Activated CD8-positive, alpha-beta memory T cell treated with anti-CD3 and anti-CD28 coated beads for 36 hours (primary cell): ENCODE data around the gene LTO1. TPM values are rescaled to one million over a fixed set of nuclear protein-coding genes. Genes with fewer than 3 reads are reported as not detected.

Source experiments
- CTCF ChIA-PET: fragments of 350-600 bp; sonication (Branson Sonifier 250); formaldehyde crosslinking; loops from one replicate; lab custom pipeline; 2021; ENCODE audit warnings: antibody characterized with exemption; lab: Charles Lee
- POLR2A ChIA-PET: fragments of 350-600 bp; sonication (Branson Sonifier 250); formaldehyde crosslinking; loops from one replicate; lab custom pipeline; 2021; ENCODE audit warnings: antibody characterized with exemption; lab: Charles Lee
- total RNA-seq, 2 experiments: library from RNA; stranded (reverse); gene quantifications; one replicate each; pipeline ENCODE4 v1.2.3, GENCODE V29; 2021

LTO1 gene
- total RNA-seq, 2 experiments from 2014 or later, result 23.6 to 24.8 TPM

DNA sequence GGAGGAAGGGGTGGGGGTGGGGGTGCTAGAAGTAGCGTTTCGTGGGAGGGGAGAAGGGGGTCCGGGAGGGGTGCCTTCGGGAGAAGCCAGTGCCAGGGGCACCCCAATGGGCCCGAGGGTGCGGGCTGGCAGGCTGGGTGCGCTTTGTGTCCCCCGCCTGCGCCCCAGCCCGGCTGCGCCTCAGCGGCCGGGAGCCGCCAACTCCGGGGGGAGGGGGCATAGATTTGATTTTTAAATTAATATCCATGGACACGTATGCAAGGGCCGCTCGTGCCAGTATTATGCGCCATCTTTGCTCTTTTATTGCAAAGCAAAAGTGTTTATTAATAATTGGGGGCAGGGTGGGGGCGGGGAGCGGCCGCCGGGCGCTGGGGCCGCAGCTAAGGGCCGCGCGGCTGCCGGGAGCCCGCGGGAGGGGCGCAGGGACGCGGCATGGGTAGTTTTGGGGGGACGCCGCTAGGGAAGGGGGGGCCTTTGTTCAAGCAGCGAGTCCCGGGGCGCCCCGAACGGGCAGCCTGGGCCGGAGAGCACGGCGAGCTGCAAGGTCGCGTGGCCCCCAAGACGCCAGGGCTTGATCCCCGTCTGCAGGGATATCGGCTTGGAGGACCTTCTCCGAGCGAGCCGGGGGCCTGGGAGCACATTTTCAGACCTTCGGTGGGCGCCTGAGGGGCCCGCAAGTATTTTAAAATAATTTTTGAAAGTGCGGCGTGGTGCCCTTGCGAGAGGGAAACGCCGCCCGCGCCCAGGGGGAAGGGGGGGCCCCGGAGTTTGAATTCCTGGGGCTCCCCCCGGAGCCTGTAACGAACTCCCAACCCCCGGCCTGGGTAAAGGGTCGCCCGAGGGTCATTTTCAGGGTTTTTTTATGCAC is 33.2 kb downstream of the LTO1 start:
- ChIA-PET POLR2A (no interaction called here), CTCF (interaction anchor here (2.6 to 6.3 kb wide), 2 partner anchors 349 to 541 kb away, joined by 14 to 45 read pairs; no protein-coding TSS in a partner anchor)

DNA sequence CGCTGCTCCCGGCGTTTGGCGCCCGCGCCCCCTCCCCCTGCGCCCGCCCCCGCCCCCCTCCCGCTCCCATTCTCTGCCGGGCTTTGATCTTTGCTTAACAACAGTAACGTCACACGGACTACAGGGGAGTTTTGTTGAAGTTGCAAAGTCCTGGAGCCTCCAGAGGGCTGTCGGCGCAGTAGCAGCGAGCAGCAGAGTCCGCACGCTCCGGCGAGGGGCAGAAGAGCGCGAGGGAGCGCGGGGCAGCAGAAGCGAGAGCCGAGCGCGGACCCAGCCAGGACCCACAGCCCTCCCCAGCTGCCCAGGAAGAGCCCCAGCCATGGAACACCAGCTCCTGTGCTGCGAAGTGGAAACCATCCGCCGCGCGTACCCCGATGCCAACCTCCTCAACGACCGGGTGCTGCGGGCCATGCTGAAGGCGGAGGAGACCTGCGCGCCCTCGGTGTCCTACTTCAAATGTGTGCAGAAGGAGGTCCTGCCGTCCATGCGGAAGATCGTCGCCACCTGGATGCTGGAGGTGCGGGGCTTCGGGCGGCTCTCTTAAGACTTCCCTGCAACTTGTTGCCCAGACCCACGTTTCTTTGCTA is 34.1 kb downstream of the LTO1 start, which contains the start of gene CCND1:
TSS of gene CCND1 (plus strand) at position 162 of the 587 bp plus-strand sequence. CDS start at position 320, 158 bp downstream.
- ChIA-PET CTCF (interaction anchor here (6.3 kb wide), 1 partner anchor 541 kb away, joined by 45 read pairs; no protein-coding TSS in a partner anchor), POLR2A (no interaction called here)

DNA sequence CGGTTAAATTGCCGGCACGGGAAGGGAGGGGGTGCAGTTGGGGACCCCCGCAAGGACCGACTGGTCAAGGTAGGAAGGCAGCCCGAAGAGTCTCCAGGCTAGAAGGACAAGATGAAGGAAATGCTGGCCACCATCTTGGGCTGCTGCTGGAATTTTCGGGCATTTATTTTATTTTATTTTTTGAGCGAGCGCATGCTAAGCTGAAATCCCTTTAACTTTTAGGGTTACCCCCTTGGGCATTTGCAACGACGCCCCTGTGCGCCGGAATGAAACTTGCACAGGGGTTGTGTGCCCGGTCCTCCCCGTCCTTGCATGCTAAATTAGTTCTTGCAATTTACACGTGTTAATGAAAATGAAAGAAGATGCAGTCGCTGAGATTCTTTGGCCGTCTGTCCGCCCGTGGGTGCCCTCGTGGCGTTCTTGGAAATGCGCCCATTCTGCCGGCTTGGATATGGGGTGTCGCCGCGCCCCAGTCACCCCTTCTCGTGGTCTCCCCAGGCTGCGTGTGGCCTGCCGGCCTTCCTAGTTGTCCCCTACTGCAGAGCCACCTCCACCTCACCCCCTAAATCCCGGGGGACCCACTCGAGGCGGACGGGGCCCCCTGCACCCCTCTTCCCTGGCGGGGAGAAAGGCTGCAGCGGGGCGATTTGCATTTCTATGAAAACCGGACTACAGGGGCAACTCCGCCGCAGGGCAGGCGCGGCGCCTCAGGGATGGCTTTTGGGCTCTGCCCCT is 34.7 kb downstream of the LTO1 start:
- CTCF ChIA-PET, result interaction anchor here (1.9 to 6.3 kb wide), 2 partner anchors 348 to 540 kb away, joined by 4 to 45 read pairs; no protein-coding TSS in a partner anchor
- POLR2A ChIA-PET, result no interaction called here

DNA sequence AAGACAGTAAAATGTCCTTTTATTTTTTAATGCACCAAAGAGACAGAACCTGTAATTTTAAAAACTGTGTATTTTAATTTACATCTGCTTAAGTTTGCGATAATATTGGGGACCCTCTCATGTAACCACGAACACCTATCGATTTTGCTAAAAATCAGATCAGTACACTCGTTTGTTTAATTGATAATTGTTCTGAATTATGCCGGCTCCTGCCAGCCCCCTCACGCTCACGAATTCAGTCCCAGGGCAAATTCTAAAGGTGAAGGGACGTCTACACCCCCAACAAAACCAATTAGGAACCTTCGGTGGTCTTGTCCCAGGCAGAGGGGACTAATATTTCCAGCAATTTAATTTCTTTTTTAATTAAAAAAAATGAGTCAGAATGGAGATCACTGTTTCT is 35.3 kb downstream of the LTO1 start:
- POLR2A ChIA-PET, result interaction anchor here (0.6 kb wide), 2 partner anchors 35 to 67 kb away, joined by 3 to 4 read pairs; no protein-coding TSS in a partner anchor
- CTCF ChIA-PET, result interaction anchor here (0.9 to 6.3 kb wide), 3 partner anchors 30 to 539 kb away, joined by 3 to 45 read pairs (median 4); no protein-coding TSS in a partner anchor

DNA sequence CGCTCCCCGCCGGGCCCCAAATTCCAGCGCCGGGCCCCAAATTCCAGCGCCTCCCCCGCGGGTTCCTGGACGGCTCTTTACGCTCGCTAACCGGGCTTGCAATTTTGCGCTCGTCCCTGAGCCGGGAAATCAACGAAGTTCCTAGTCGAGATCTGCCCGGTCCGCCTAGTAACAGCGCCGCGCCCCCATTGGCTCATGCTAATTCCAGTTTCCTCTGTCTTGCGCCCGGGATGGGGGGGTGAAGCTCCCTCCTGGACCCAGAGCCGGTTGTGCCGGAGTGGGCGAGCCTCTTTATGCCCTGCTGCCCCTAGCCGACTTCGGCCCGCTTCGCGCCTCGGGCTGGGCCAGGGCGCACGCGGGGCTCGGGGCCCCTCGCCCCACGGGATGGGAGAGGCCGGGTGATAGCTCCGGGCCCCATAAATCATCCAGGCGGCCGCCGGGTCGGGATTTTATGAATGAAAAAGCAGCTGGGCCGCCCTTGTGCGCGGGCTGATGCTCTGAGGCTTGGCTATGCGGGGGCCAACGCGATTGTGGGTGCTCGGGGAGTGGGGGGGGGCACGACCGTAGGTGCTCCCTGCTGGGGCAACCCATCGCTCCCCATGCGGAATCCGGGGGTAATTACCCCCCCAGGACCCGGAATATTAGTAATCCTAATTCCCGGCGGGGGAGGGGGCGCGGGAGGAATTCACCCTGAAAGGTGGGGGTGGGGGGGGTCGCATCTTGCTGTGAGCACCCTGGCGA is 36.0 kb downstream of the LTO1 start:
- ChIA-PET CTCF (interaction anchor here (0.9 to 6.3 kb wide), 3 partner anchors 31 to 539 kb away, joined by 3 to 45 read pairs (median 4); no protein-coding TSS in a partner anchor), POLR2A (interaction anchor here (0.6 kb wide), 2 partner anchors 35 to 66 kb away, joined by 3 to 4 read pairs; no protein-coding TSS in a partner anchor)

DNA sequence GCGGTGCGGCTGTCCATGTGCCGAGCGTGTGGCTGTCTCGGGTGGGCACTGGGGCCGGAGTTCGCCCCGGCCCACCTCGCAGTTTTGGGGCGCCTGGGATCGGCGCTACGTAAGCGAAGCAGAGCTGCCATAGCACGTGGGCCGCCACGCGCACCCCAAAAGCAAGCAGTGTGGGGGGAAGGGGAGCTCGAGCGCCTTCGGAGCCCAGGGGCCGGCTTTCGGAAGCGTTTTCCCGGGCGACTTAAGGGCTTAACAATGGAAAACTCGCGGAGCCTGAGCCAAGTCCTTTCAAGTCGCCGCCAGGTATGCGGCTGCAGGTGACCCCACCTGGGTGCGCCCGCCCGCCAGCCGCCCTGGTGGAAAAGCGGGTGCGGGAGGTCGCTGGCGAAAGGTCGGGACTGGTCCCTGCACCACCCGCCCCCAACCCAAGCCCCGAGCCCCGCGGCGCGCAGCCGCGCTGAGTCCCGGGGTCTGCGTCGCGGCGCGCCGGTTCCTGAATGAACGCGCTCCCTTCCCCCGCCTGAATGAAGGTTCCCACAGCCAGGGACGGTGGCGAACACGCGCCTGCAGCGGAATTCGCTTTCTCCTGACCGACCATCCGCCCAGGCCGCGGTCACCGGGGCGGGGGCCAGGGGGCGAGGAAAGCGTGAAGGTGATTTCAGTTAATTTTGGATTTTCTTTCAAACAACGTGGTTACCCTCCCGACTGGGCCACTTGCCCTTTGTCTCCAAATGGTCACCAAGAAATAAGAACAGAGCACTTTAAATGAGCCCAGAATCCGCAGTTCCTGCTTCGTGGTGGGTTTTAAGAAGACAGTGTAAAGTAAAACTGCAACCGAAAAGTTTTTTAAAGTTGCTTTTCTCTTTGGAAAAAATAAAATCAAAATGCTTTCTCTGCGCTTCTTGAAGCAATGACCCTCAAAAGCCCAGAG is 36.9 kb downstream of the LTO1 start:
- CTCF ChIA-PET, result no interaction called here
- POLR2A ChIA-PET, result interaction anchor here (0.7 kb wide), 1 partner anchor 292 kb away, joined by 4 read pairs; no protein-coding TSS in a partner anchor

DNA sequence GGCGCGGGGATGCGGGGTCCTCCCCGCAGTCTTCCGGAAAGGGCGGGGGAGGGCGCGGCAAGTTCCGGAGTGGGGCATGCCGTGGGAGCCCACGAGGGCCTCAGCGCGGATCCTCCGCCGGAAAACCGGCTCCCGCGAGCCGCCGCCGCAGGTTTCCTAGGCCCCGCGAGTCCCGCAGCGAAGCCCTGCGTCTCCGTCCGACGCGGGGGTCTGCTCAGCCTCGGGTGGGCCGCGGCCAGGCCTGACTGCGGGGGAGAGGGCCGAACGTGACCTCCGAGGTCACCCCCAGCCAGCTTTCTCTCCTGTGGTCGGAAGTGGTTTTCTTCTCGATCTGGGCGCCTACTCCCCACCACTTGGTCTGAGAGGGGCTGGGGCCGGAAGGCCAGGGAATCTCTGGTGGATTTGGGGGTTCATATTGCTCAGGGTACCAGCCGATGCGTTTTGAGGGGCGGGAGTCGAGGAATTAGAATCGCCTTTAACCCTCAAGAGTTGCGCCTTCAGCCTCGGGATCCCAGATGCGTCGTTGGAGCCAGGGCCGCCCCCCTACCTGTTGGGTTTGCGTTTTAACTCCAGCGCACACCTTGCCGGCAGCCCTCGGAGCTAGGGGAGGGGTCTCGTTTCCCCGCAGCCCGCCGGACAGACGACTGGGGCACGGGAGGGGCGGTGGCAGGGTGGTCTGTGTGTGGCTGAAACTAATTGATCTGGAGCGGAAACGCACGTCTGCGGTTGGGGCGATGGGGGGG is 37.8 kb downstream of the LTO1 start:
- ChIA-PET POLR2A (interaction anchor here (0.7 kb wide), 1 partner anchor 292 kb away, joined by 4 read pairs; no protein-coding TSS in a partner anchor), CTCF (no interaction called here)

DNA sequence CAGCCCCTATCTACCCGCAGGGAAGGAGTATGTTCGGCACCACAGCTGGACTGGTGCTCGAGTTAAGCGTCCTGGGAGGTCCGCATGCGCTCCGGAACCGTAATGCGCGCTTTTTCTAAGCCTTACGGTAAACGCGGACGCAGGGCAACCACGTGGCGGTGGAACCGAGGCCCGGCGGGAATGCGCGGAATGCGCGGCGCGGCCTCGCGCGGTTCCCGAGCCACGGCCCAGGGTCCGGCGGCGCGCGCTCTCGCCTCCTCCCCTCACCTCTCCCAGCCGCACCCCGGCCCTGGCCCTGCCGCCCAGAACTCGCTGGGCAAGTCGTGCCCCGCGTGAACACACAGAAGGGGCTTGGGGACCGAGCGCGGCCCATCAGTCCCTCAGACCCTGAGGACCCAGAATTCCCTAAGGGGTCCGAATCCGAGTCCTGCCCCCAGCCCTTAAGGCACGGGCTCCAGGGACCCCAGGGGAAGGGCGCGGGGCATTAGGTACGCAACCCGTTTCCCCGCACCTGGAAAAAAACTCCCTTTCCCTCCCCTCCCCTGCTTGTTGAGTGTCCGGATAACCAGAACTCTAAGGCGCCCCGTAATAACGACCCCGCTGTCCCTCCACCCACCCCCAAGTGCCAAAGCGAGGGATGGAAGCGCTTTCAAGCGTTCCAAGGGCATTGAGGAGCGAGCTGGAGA is 38.5 kb downstream of the LTO1 start:
- CTCF ChIA-PET, result no interaction called here
- POLR2A ChIA-PET, result no interaction called here

DNA sequence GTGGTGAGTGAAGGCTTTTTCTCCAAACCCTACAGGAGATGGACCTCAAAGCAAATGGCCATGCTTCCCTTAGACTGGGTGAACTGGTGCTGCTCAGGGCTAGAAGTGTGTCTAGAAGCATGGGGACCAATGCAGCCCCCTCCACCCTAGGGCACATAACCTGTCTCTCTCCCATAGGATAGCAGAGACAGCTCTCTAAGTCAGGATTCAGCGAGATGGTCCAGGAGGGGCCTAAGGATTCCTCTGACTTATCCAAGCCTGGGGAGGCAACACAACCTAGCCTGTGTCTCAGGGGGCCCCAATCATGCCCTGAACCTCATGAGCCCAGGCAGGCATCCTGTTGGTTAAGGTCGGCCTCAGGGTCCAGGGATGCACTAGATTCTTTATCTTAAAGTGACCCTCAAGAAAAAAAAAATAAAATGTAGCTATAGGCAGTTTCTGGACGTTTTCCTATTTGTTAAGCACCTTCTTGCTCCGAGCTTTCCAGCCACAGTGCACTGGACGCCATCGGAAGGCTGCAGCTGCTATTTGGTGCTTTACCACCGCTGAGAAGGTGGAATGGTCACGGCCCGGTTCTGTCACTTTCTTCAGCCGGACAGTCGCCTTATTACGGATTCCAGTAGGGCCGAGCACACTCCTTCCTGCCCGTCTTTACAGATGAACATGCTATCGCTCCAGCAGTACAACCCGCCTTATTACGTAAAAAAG is 39.2 kb downstream of the LTO1 start:
- CTCF ChIA-PET, result interaction anchor here (1.2 kb wide), 1 partner anchor 535 kb away, joined by 3 read pairs; no protein-coding TSS in a partner anchor
- POLR2A ChIA-PET, result no interaction called here

DNA sequence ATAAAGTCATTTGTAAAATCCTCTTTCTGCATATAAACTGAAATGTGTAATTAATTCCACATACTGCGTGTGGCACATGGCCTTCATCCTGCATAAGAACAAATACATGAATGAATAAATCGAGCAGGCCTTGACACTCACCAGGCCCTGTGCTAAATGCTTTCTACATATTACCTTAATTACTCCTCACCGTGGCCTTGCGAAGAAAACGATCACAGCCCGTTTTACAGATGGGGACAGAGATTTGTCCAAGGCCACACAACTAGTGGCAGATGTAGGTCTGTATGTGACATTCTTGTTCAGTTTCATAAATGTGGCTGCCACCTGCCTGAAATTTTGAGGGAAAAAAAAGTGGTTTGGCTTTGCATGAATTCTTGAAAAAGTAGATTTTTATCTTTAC is 40.0 kb downstream of the LTO1 start:
- POLR2A ChIA-PET, result no interaction called here
- CTCF ChIA-PET, result interaction anchor here (1.2 kb wide), 1 partner anchor 534 kb away, joined by 3 read pairs; no protein-coding TSS in a partner anchor

DNA sequence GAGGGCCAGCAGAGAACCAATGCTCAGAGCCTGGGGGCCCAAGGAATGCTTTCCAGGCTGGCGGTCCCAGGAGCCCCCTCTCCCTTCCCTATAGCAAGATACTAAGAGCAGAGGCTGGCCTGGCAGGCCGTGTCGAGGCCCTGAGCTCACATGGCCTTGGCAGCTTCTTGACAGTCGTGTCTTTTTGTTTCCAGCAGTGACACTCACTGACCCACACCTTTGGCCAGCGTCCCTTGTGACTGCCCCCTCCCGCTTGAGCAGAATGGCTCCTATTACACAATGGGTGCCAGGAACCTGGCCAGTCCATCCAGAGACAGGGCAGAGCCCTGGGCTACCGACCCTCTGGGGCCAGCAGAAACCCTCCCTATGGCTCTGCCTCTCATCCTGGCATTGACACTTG is 40.6 kb downstream of the LTO1 start:
- ChIA-PET CTCF (no interaction called here), POLR2A (no interaction called here)

DNA sequence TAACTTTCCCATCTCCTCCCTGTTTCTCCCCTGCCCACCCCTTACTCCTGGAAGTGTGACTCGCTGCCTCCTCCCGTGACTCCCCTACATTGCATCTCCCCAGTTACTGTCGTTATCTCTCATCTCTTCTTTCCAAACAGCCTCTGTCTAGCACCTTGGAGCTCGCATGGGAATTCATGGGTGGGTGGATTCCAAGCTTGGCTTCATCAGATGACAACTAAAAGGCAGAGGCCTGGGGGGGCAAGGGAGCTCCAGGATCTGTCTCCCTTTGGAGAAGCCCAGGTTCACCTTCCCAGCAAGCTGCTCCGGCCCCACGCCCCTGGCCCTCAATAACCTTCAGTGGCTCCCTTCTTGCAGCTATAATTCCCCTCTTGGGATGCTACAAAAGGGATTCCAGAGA is 41.1 kb downstream of the LTO1 start:
- ChIA-PET CTCF (no interaction called here), POLR2A (no interaction called here)

DNA sequence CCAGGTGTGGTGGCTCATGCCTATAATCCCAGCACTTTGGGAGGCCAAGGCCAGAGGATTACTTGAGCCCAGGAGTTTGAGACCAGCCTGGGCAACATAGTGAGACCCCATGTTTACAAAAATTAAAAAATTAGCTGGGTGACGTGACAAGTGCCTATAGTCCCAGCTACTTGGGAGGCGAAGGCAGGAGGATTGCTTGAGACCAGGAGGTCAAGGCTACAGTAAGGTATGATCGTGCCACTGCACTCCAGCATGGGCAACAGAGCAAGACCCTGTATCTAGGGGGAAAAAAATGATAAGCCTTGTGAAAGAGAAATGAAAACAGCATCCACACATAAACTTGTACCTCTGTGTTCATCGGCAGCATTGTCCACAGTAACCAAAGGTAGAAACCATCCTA is 42.3 kb downstream of the LTO1 start:
- ChIA-PET POLR2A (no interaction called here), CTCF (no interaction called here)

DNA sequence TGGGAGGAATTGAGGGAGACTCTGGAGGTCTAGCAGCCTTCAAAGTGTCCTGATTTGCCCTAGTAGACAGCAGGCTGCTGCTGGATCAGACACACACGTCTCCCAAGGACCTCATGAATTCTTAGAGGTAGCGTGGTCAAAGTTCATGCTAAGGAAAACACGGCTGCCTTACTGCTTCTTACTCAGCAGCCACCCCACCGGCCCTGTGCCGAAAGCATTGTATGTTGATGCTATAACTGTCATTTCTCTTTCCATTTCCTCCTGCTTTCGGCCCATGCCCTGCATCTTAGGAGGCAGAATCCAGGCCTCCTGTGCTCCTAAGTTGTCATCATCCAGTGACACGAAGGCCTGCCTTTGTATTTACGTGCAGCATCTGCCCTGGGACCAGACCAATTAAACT is 44.7 kb downstream of the LTO1 start:
- POLR2A ChIA-PET, result no interaction called here
- CTCF ChIA-PET, result no interaction called here

DNA sequence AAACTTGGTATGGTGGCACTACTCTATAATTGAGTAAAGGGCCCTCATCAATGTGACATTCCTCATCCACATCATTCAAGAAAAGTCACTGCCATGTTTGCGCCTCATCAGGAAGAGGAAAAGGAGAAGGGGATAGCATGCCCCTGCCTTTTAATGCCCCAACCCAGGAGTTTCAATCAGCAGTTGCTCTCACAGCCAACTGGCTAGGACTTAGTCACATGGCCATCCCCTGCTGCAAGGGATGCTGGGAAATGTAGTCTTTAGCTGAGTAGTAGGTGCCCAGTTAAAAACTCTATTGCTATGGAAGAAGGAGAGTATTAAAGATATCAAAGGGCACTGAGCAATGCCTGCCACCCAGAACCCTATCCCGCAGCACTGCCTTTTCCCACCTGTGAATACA is 45.1 kb downstream of the LTO1 start:
- ChIA-PET POLR2A (no interaction called here), CTCF (no interaction called here)

DNA sequence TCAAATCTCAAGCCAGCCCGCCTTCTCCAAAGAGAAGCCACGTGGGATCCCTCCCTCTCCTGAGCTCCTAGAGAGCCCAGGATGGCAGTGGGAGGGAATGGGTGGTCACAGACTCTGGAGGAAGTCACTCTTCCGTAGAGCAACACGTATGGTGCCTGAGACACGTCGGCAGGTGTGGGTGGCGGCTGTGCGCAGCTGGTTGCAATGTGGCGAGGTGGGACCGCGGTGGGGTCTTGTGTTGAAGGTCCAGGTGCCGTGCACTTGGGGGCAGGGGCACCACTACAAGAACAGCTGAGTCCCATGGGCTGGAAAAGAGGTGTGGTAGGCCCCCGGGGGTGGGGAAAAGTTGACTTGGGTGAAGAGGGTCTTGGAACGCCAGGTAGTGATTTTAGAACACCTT is 47.6 kb downstream of the LTO1 start:
- CTCF ChIA-PET, result no interaction called here
- POLR2A ChIA-PET, result no interaction called here
